Cardiac fibroblast (primary cell): ENCODE results near the gene WIPI1.
"Not testable (repeated sequence)": the region's sequence is repeated elsewhere in the genome, so short reads cannot be mapped to it uniquely, and the experiment has no call there.

ENCODE experiments used
- DNase-seq, 2 donors: peaks; one replicate each; pipeline versions ENCODE4 v3.0.0 to v3.0.0-alpha.2; 2010; ENCODE audit warnings: low read depth in 2 of 2
- H3K4me3 ChIP-seq, 2 donors: replicated peaks in 1 of 2; 1 replicate in 1 of 2; 2 replicates in 1 of 2; pipeline ENCODE4 v1.5.1; 2011; ENCODE audit warnings: low read depth in 2 of 2, low read length in 2 of 2, mild to moderate bottlenecking in 2 of 2, moderate library complexity in 1 of 2
- TF ChIP-seq, protein P1 (sequence below): IDR thresholded peaks from one replicate; pipeline ENCODE4 v1.5.1; 2011; ENCODE audit warnings: low read depth, mild to moderate bottlenecking, low read length, inconsistent platforms

WIPI1 gene

DNA sequence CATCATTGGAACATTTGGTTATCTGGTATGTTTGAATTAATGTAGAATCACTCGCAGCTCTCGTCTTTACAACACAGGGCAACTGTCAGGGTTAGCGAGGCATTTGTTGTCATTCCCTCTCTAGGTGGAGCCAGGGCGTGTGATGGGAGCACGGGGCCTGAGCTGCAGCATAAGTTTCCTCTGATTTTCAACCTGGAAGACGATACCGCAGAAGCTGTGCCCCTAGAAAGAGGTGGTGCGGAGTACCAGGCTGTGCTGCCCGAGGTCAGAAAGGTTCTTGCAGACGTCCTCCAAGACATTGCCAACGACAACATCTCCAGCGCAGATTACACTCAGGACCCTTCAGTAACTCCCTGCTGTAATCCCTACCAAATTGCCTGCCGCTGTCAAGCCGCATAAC lies 37.2 kb downstream of the WIPI1 start:
- no peak overlapping the region for H3K4me3 ChIP-seq
- TF ChIP-seq, protein P1, sequence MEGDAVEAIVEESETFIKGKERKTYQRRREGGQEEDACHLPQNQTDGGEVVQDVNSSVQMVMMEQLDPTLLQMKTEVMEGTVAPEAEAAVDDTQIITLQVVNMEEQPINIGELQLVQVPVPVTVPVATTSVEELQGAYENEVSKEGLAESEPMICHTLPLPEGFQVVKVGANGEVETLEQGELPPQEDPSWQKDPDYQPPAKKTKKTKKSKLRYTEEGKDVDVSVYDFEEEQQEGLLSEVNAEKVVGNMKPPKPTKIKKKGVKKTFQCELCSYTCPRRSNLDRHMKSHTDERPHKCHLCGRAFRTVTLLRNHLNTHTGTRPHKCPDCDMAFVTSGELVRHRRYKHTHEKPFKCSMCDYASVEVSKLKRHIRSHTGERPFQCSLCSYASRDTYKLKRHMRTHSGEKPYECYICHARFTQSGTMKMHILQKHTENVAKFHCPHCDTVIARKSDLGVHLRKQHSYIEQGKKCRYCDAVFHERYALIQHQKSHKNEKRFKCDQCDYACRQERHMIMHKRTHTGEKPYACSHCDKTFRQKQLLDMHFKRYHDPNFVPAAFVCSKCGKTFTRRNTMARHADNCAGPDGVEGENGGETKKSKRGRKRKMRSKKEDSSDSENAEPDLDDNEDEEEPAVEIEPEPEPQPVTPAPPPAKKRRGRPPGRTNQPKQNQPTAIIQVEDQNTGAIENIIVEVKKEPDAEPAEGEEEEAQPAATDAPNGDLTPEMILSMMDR, result no peak
- no peak for DNase-seq

DNA sequence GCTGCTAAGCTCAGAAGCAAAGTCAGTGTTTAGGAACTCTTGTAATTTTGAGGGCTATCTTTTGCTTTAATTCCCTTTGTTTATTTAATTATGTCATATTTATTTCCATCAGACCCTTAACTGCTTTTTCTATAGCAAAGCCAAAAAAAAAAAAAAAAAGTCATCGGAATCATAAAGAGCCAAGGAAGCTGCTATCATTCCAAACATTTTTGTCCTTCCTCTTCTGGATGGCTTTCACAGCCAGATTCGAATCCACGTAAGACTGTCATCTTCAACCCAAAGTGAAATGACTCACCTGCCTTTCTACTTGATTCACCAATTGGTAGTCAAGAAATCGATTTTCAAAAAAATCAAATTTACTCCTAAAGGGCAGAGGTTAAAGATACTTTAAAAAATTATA lies 38.4 kb downstream of the WIPI1 start:
- peak in 1 of 2 donors; percentile 28 for DNase-seq
- H3K4me3 ChIP-seq, result no peak overlapping the region
- TF ChIP-seq, protein P1, result no peak

DNA sequence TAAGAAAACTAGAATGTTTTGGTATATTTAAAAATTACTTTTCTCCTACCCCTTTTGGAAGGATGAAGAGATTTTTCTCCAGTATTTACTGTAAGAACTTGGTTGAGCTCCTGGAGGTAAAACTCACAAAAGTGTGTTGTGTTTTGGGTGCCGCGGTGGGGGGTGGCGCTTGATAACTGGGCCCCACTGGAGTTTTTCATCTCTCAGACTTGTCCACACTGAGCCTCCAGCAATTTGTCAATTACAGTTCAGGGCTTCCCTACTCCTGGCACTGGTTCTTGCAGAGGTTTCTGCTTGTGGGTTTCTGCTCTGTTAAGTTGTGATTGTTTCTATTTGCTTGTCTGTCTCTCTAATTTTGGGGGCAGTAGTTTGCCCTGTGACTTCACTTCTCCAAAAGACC lies 40.0 kb downstream of the WIPI1 start:
- no peak overlapping the region for H3K4me3 ChIP-seq
- no peak for DNase-seq
- TF ChIP-seq, protein P1, result no peak

DNA sequence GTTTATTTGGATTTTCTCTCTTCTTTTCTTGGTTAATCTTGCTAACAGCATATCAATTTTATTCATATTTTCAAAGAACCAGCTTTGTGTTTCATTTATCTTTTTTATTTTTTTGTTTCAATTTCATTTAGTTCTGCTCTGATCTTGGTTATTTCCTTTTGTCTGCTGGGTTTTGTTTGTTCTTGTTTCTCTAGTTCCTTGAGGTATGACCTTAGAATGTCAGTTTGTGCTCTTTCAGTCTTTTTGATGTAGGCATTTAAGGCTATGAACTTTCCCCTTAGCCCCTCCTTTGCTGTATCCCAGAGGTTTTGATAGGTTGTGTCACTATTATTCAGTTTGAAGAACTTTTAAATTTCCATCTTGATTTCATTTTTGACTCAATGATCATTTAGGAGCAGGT lies 42.4 kb downstream of the WIPI1 start:
- not testable (repeated sequence) for H3K4me3 ChIP-seq, DNase-seq

DNA sequence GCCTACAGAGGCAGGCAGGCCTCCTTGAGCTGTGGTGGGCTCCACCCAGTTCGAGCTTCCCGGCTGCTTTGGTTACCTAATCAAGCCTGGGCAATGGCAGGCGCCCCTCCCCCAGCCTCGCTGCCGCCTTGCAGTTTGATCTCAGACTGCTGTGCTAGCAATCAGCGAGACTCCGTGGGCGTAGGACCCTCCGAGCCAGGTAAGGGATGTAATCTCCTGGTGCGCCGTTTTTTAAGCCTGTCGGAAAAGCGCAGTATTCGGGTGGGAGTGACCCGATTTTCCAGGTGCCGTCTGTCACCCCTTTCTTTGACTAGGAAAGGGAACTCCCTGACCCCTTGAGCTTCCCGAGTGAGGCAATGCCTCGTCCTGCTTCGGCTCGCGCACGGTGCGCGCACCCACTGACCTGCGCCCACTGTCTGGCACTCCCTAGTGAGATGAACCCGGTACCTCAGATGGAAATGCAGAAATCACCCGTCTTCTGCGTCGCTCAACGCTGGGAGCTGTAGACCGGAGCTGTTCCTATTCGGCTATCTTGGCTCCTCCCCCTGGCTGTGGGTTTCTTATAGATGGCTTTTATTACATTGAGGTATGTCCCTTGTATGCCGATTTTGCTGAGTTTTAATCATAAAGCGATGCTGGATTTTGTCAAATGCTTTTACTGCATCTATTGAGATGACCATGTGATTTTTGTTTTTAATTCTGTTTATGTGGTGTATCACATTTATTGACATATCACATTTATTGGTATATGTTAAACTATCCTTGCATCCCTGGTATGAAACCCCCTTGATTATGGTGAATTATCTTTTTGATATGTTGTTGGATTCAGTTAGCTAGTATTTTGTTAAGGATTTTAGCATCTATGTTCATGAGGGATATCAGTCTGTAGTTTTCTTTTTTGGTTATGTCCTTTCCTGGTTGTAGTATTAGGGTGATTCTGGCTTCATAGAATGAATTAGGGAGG lies 43.4 kb downstream of the WIPI1 start:
- peak overlapping the region; percentile 18 to 27 for H3K4me3 ChIP-seq
- DNase-seq, result peak; percentile 39 to 42

DNA sequence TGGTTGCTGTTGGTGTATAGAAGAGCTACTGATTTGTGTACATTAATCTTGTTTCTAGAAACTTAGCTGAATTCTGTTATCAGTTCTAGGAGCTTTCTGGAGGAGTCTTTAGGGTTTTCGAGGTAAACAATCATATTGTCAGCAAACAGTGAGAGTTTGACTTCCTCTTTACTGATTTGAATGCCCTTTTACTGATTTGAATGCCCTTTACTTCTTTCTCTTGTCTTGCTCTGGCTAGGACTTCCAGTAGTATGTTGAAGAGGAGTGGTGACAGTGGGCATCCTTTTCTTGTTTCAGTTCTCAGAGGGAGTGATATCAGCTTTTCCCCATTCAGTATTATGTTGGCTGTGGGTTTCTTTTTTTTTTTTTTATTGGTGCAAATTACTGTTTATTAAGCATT lies 49.6 kb downstream of the WIPI1 start:
- not testable (repeated sequence) for H3K4me3 ChIP-seq, DNase-seq

DNA sequence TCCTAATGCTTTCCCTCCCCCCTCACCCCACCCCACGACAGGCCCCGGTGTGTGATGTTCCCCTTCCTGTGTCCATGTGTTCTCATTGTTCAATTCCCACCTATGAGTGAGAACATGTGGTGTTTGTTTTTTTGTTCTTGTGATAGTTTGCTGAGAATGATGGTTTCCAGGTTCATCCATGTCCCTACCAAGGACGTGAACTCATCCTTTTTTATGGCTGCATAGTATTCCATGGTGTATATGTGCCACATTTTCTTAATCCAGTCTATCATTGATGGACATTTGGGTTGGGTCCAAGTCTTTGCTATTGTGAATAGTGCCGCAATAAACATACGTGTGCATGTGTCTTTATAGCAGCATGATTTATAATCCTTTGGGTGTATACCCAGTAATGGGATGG lies 53.5 kb downstream of the WIPI1 start:
- not testable (repeated sequence) for DNase-seq, H3K4me3 ChIP-seq

DNA sequence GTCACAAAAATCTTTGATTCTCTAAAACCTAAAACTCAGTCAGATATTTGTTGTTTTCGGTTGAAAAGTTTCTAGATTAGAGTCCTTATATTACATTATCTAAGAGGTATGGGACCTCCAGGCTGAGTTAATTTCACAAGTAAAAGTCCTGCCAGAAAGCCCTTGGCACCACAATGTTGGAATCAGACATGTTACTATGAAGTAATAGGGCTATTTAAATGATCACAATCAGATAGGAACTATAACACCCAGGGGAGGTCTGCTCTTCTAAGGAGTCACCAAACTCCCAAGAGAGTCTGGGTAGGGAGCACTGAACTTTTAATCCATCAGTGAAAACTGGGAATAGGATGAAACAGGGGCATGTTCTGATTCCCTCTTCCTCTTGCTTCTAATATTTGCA lies 54.2 kb downstream of the WIPI1 start:
- DNase-seq, result peak in 1 of 2 donors; percentile 15
- TF ChIP-seq, protein P1, result no peak
- no peak overlapping the region for H3K4me3 ChIP-seq

DNA sequence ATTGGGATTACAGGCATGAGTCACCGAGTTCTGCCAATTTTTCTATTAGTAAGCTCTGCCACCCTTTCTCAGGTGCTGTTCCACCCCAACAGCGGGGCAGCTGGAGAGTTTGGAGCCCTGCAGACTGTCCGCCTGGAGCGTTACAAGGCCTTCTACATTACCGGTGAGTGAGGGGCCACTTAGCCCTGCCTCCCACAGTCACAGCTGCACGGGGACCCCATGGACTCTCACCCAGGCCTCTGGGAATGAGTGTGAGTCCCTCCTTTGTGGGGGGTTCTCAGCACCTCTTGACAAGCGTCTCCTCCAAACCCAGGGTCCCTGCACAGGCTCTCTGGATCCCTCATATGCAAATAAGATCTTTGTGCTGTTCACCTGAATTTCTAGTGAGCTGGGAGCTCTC lies 56.0 kb downstream of the WIPI1 start:
- DNase-seq, result no peak
- H3K4me3 ChIP-seq, result no peak overlapping the region
- TF ChIP-seq, protein P1, result no peak
